Measurements from ENCODE around the gene BRPF3.

Gene BRPF3

DNA sequence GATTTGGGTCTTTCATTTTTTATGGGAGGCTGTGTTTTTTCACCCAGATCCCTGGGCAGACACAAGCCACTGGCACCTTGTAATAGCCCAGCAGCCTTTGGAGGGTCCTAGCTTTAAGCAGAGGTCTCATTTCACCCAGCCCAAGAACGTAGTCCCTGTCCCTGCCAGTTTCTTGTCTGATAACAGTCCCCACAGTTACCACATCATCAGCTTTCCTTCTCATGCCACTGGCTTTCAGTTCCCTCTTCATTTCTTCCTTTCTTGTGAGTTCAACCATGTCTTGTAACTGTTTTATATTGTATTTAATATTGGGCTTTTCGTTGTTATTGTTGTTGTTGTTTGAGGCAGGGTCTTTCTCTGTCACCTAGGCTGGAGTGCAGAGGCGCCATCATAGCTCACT, 83.9 kb downstream of the BRPF3 start:
- no peak for DNase-seq (ENCODE audit: low read depth)
- no peak overlapping the region for H3K4me3 ChIP-seq (ENCODE audit: low read length)
- TF ChIP-seq, protein P1, sequence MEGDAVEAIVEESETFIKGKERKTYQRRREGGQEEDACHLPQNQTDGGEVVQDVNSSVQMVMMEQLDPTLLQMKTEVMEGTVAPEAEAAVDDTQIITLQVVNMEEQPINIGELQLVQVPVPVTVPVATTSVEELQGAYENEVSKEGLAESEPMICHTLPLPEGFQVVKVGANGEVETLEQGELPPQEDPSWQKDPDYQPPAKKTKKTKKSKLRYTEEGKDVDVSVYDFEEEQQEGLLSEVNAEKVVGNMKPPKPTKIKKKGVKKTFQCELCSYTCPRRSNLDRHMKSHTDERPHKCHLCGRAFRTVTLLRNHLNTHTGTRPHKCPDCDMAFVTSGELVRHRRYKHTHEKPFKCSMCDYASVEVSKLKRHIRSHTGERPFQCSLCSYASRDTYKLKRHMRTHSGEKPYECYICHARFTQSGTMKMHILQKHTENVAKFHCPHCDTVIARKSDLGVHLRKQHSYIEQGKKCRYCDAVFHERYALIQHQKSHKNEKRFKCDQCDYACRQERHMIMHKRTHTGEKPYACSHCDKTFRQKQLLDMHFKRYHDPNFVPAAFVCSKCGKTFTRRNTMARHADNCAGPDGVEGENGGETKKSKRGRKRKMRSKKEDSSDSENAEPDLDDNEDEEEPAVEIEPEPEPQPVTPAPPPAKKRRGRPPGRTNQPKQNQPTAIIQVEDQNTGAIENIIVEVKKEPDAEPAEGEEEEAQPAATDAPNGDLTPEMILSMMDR (IDR thresholded peaks at IDR 0.05; ENCODE audit: insufficient read depth, low read depth, low read length, missing control alignments) = no peak

DNA sequence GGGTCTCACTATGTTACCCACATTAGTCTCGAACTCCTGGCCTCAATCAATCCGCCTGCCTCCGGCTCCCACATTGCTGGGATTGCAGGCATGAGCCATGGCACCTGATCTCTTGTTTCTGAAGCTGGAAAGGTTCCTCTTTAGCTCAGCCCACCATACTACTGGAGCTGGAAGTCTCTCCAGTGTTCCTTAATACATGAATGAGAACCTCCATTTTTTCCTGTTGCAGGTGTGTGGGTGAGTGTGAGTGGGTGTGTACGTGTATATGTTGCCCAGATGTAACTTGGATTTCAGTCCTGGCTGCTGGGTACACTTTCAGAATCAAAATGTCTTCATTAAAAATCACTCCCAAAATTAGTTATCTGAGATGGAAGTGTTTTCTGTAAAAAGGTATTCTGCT, 84.4 kb downstream of the BRPF3 start:
- no peak for DNase-seq (ENCODE audit: low read depth)
- TF ChIP-seq, protein P1 (IDR thresholded peaks at IDR 0.05; ENCODE audit: insufficient read depth, low read depth, low read length, missing control alignments) = no peak
- no peak overlapping the region for H3K4me3 ChIP-seq (ENCODE audit: low read length)

Data from epithelial cell of esophagus (primary cell).